ENCODE measurements around the gene BBLN. TPM values are rescaled to one million over a fixed set of nuclear protein-coding genes. Genes with fewer than 3 reads are reported as not detected.

The BBLN gene
- total RNA-seq, 1 donor from 2014 or later = 69.4 TPM

- Histone ChIP-seq H3F3A (ENCODE audit: low read depth) (no peaks in the 10 kb centered on the region), H3K4me1 (peaks cover 3% of the 10 kb centered on the region), H3K79me2 (ENCODE audit: low read depth) (no peaks in the 10 kb centered on the region), H3K9ac (no peak overlapping the region), H3K27me3 (peaks cover 16% of the 10 kb centered on the region), H3K4me3 (no peak overlapping the region), H3K27ac (no peak overlapping the region), H3K4me2 (no peak overlapping the region), H4K20me1 (ENCODE audit: low read depth) (no peaks in the 10 kb centered on the region), H2AFZ (replicated peaks) (no peak overlapping the region), H3K9me3 (ENCODE audit: low read depth) (no peaks in the 10 kb centered on the region), H3K36me3 (no peaks in the 10 kb centered on the region)
- Mint-ChIP-seq H3K4me3 (peak overlapping the region; percentile 13), H3K27ac (peak overlapping the region; percentile 70), H3K27me3 (ENCODE audit: insufficient read depth, low read depth) (peaks cover 20% of the 10 kb centered on the region), H3K36me3 (no peaks in the 10 kb centered on the region), H3K4me1 (peaks cover 41% of the 10 kb centered on the region), H3K9me3 (no peaks in the 10 kb centered on the region)
- TF ChIP-seq EZH2 (IDR thresholded peaks at IDR 0.05) = no peak
- DNase-seq (ENCODE audit: low spot score) = no peak
These were observed 23.0 kb upstream of the BBLN start for GRCh38 chr9:128136816-128137793.

GRCh38 chr9:128138001-128138400 lies 22.1 kb upstream of the BBLN start:
- Histone ChIP-seq H3K4me3 (no peak overlapping the region), H3K36me3 (no peaks in the 10 kb centered on the region), H2AFZ (replicated peaks) (no peak overlapping the region), H3K27me3 (peaks cover 14% of the 10 kb centered on the region), H3K79me2 (ENCODE audit: low read depth) (no peaks in the 10 kb centered on the region), H3K27ac (no peak overlapping the region), H3K4me1 (peaks cover 3% of the 10 kb centered on the region), H3K9me3 (ENCODE audit: low read depth) (no peaks in the 10 kb centered on the region), H3K4me2 (no peak overlapping the region), H4K20me1 (ENCODE audit: low read depth) (no peaks in the 10 kb centered on the region), H3K9ac (no peak overlapping the region), H3F3A (ENCODE audit: low read depth) (no peaks in the 10 kb centered on the region)
- no peaks in the 10 kb centered on the region for H3K36me3 Mint-ChIP-seq
- no peak for TF ChIP-seq EZH2phosphoT487 (IDR thresholded peaks at IDR 0.05)
- TF ChIP-seq EZH2 (IDR thresholded peaks at IDR 0.05) = no peak
- TF ChIP-seq, protein P1, sequence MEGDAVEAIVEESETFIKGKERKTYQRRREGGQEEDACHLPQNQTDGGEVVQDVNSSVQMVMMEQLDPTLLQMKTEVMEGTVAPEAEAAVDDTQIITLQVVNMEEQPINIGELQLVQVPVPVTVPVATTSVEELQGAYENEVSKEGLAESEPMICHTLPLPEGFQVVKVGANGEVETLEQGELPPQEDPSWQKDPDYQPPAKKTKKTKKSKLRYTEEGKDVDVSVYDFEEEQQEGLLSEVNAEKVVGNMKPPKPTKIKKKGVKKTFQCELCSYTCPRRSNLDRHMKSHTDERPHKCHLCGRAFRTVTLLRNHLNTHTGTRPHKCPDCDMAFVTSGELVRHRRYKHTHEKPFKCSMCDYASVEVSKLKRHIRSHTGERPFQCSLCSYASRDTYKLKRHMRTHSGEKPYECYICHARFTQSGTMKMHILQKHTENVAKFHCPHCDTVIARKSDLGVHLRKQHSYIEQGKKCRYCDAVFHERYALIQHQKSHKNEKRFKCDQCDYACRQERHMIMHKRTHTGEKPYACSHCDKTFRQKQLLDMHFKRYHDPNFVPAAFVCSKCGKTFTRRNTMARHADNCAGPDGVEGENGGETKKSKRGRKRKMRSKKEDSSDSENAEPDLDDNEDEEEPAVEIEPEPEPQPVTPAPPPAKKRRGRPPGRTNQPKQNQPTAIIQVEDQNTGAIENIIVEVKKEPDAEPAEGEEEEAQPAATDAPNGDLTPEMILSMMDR (IDR thresholded peaks at IDR 0.05) = no peak
- no peak overlapping the region for H3K4me3 Mint-ChIP-seq
- H3K27me3 Mint-ChIP-seq (ENCODE audit: insufficient read depth, low read depth) = peaks cover 20% of the 10 kb centered on the region
- H3K4me1 Mint-ChIP-seq = peaks cover 33% of the 10 kb centered on the region
- H3K27ac Mint-ChIP-seq = no peak overlapping the region
- no peaks in the 10 kb centered on the region for H3K9me3 Mint-ChIP-seq
- DNase-seq (ENCODE audit: low spot score) = no peak

GRCh38 chr9:128139621-128140020 lies 20.4 kb upstream of the BBLN start:
- Mint-ChIP-seq H3K27me3 (ENCODE audit: insufficient read depth, low read depth) (peaks cover 18% of the 10 kb centered on the region), H3K36me3 (no peaks in the 10 kb centered on the region), H3K4me3 (no peak overlapping the region), H3K27ac (peak overlapping the region; percentile 39), H3K4me1 (peaks cover 30% of the 10 kb centered on the region), H3K9me3 (no peaks in the 10 kb centered on the region)
- no peaks in the 10 kb centered on the region for H3K27me3 ChIP-seq
- H3F3A ChIP-seq (ENCODE audit: low read depth) = no peaks in the 10 kb centered on the region
- H4K20me1 ChIP-seq (ENCODE audit: low read depth) = no peaks in the 10 kb centered on the region
- no peak overlapping the region for H3K4me3 ChIP-seq
- H2AFZ ChIP-seq (replicated peaks) = no peak overlapping the region
- H3K79me2 ChIP-seq (ENCODE audit: low read depth) = no peaks in the 10 kb centered on the region
- peaks cover 3% of the 10 kb centered on the region for H3K4me1 ChIP-seq
- no peak overlapping the region for H3K9ac ChIP-seq
- no peaks in the 10 kb centered on the region for H3K9me3 ChIP-seq (ENCODE audit: low read depth)
- DNase-seq (ENCODE audit: low spot score) = no peak
- TF ChIP-seq EZH2 (IDR thresholded peaks at IDR 0.05) (no peak), EZH2phosphoT487 (IDR thresholded peaks at IDR 0.05) (no peak)
- TF ChIP-seq, protein P1 (IDR thresholded peaks at IDR 0.05) = no peak
- H3K27ac ChIP-seq = no peak overlapping the region
- H3K4me2 ChIP-seq = no peak overlapping the region
- H3K36me3 ChIP-seq = no peaks in the 10 kb centered on the region

- Histone ChIP-seq H3K9ac (no peak overlapping the region), H3K27ac (no peak overlapping the region), H2AFZ (replicated peaks) (no peak overlapping the region), H3K4me3 (no peak overlapping the region), H3K4me2 (no peak overlapping the region), H3K4me1 (peaks cover 3% of the 10 kb centered on the region), H4K20me1 (ENCODE audit: low read depth) (no peaks in the 10 kb centered on the region), H3K36me3 (no peaks in the 10 kb centered on the region), H3F3A (ENCODE audit: low read depth) (no peaks in the 10 kb centered on the region), H3K79me2 (ENCODE audit: low read depth) (no peaks in the 10 kb centered on the region), H3K9me3 (ENCODE audit: low read depth) (no peaks in the 10 kb centered on the region), H3K27me3 (no peaks in the 10 kb centered on the region)
- no peak for DNase-seq (ENCODE audit: low spot score)
- Mint-ChIP-seq H3K36me3 (no peaks in the 10 kb centered on the region), H3K4me3 (no peak overlapping the region), H3K27ac (peak overlapping the region; percentile 61), H3K9me3 (no peaks in the 10 kb centered on the region), H3K4me1 (peaks cover 31% of the 10 kb centered on the region), H3K27me3 (ENCODE audit: insufficient read depth, low read depth) (peaks cover 18% of the 10 kb centered on the region)
- TF ChIP-seq, protein P1 (IDR thresholded peaks at IDR 0.05) = no peak
- TF ChIP-seq EZH2phosphoT487 (IDR thresholded peaks at IDR 0.05) (no peak), EZH2 (IDR thresholded peaks at IDR 0.05) (no peak)
These were observed 18.5 kb upstream of the BBLN start for GRCh38 chr9:128141604-128142003.
